SHP77 (cell line): Measurements from ENCODE around the gene RAB11FIP3.
A peak's percentile ranks its signal among the peaks of the same experiment; 100 is the strongest.

Experiments used
- DNase-seq, 2 experiments: peaks; one replicate each; lab custom pipeline; 2025; lab: John Stamatoyannopoulos, UW

The RAB11FIP3 gene

DNA sequence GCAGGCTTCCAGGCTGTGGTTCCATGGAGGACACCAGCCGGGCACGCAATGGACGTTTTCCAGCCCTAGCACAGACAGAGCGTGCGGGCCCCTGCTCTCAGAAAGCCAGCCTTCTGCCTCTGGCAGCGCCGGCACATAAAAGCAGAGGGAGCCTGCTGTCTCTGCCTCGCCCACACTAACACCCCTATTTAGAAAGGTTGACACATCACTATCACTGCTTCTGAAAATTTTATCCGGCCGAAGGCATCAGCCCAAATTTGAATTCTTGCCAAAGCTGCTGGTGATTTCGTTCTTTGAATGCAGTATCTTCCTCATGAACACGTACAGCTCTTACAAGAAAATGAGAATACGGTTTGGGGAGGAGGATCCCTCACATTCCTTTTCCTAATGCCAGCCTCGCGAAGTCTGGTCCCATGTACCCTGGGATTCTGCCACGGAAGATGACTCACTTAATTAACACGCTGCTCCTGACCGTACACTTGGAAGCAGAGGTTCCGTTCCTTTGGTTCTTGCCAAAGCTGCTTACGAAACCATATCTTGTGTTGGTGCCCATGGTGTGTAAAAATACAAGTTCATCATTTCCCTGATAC lies 1.3 kb upstream of the RAB11FIP3 start:
- no peak for DNase-seq

DNA sequence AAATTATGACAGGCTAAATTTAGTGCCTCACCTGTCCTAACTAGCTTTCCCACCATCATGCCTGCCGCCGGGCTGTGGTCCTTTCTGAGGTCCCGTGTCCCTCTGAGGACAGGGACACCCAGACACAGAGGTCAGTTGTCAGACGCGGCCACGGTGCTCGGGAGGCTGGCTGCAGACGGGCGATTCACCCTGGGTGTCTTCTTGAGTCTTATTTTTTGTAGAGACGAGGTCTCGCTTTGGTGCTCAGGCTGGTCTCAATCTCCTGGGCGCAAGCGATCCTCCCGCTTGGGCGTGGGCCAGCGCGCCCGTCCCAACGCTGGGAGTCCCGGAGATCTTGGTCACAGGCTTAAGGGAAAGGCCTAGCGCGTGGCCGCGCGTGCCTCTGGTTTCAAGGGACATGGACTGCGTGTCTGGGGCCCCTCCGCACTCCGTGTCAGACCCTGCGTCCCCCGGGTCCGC lies 797 bp upstream of the RAB11FIP3 start:
- no peak for DNase-seq

DNA sequence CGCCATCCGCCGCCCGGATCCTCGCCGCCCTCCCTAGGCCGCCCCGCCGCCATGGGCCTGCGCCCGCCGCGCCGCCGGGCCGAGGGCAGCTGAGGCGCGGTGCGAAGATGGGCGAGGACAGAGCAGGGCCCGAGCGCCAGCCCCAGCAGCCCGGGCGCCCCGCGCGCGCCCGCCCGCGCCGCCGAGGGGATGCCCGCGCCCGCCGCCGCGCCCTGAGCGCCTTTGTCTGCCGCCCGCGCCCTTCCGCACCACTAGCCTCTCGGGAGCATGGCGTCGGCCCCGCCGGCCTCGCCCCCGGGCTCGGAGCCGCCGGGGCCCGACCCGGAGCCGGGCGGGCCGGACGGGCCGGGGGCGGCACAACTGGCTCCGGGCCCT lies 278 bp downstream of the RAB11FIP3 start:
- DNase-seq: no peak

DNA sequence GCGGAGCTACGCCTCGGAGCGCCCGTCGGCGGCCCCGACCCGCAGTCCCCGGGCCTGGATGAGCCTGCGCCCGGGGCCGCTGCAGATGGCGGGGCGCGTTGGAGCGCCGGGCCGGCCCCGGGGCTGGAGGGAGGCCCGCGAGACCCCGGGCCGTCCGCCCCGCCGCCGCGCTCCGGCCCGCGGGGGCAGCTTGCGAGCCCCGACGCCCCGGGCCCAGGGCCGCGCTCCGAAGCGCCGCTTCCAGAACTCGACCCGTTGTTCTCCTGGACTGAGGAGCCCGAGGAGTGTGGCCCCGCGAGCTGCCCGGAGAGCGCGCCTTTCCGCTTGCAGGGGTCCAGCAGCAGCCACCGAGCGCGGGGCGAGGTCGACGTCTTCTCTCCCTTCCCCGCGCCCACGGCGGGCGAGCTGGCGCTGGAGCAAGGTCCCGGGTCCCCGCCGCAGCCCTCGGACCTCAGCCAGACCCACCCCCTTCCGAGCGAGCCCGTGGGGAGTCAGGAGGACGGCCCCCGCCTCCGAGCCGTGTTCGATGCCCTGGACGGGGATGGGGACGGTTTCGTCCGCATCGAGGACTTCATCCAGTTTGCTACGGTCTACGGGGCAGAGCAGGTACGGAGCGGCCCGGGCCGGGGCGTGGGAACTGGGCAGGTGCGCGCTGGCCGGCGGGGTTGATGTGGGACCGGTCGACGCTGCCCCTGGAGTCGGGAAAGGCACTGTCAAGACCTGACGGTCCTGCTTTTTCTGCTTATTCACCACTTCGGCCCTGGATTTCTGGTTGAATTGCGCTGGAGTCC lies 861 bp downstream of the RAB11FIP3 start:
- DNase-seq: no peak

DNA sequence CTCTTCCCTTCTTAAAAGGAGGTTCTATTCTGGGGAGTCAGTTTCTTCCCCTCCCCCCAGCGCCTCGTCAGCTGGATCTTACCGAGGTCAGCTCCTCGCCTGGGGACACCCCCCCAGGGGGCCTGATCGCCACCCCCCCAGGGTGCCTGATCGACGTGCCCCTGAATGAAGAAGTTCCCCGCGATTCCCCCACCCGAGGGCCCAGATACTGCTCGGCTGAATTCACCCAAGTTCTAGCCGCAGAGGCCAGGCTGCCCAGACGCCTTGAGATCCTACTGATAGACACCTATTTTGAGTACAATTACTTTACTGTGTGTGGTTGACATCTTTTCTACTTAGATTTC lies 1.4 kb downstream of the RAB11FIP3 start:
- no peak for DNase-seq

DNA sequence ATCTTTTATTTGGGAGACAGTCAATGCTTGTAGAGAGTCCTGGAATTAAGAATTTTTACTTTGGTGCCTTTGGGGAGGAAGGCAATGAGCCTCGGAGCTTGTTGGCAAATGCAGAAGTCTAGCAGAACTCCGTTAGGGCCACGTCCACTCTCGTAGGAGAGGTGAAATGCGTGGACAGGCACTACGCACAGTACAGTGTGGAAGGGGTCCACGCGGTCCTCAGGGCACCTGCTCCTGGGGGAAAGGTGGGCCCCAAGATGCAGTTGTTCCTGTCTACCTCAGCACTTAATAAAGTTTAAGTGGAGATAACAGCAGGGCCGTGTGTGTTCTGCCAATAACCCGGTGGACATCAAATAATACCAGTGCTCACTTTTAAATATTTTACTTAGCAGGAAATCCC lies 1.8 kb downstream of the RAB11FIP3 start:
- no peak for DNase-seq

DNA sequence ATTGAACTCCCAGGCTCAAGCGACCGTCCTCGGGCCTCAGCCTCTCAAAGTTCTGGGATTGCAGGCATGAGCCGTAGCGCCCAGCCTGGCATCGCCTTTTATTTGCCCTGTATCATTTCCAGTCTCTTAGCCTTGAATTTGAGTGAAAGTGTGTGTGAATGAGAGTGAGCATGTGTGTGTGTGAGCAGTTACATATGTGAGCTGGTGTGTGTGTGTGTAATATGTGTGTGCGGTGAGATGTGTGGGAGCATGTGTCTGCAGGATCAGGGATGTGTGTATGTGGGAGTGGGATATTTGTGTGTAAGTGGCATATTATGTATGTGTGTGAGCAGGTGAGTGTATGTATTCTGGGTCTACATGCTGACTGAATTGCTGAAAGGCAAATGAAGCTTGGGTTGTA lies 5.5 kb downstream of the RAB11FIP3 start:
- no peak for DNase-seq

DNA sequence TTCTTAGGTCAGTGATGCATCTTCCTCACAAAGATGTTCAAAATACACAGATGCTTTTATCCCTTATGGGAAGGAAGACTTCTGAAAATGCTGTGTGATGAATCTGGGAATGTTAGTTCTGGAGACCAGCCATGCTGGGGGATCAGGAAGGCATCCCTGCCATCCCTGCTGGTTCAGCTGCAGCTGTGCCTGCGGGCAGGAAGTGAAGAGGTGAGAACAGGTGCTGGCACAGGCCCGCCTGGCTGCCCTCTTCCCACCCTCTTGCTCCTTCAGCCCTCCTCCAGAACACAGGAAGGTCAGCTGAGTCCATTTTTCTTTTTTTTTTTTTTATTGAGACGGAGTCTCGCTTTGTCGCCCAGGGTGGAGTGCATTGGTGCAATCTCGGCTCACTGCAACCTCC lies 15.2 kb downstream of the RAB11FIP3 start:
- DNase-seq: peak in 1 of 2 experiments; percentile 59

DNA sequence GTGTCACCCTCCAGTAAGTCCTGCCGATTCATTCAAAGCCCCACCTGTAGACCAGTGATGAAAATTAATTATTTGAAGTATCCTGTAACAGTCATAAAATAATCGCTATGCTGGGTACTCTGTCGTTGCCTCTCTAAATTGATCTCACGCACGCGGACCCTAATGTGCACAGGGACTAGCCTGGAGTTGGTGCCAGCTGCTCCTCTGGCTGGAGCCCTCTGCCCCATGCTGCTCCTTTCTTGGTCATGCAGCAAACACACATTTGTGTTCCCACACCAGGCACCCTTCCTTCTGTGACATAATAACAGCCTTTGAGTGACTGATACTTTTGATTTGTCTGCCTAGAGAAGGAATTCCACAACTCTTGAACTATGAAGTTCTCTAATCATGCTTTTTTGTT lies 16.0 kb downstream of the RAB11FIP3 start:
- no peak for DNase-seq

DNA sequence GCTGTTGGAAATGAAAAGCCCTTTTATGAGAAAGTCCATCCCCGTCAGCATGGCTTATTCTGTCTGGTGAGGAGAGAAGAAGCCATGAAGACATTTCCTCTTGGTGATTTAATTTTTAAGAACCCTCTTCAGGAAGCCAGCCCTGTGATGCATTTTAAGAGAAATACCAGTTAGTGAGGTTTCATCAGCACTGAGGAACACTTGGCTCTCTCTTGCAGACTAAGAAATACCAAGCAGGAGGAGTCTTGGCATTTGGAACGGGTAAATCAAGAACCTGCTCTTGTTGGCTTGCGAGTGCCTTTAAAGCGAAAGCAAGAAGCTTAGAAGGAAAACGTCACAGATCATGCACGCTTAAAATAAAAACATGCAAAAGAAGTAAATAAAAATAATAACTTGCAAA lies 17.5 kb downstream of the RAB11FIP3 start:
- DNase-seq: no peak

DNA sequence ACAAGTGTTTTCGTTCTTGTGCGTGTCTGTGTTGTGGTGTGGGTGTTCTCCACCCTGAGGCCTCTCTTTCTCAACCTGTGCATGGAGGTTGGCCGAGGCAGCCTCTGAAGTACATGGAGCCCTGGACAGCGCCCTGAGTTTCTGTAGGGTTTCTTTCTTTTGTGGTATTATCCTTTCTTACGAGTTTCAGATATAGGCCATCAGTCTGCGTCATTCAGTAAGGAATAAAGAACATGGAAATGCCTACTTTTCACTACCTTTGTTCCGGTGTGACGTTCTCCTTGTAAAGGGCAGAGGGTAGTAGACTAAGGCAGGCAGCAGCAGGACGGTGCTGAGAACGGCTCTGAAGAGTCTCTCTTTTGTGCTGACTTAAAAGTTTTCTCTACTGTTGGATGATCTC lies 18.6 kb downstream of the RAB11FIP3 start:
- no peak for DNase-seq

DNA sequence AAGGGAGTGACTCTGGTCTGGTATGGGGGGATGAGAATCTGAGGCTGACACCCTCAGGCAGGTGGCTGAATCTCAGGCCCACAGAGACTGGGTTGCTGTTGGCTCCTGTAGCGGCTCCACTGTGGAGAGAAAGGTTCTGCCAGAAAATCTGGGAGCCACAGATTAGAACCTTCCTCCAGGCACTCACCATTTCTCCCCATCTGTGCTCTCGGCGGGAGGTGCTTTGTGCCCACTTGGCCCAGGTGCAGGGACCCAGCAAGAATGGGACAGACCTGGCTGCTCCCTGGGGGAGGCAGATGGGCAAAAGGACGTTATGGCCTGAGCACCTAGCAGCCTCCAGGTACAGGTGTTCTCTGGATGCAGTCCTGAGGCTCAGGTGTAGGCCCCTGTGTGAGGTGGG lies 20.1 kb downstream of the RAB11FIP3 start:
- no peak for DNase-seq

DNA sequence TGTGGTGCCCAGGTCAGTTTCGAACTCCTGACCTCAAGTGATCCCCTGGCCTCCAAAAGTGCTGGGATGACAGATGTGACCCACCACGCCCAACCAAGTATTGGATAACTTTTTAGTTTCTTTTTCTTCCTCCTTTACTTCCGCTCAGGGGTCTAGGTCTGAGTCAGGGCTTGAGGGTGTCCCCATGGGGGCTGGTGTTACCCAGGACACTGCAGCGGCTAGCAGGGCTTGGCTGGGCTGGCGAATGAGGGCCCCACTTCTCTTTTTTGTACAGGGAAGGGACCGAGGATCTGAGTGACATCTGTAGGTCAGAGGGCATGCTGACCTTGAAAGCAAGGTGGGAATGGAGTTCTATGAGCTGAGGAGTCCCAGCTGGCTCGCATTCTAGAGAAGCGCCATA lies 24.9 kb downstream of the RAB11FIP3 start:
- no peak for DNase-seq

DNA sequence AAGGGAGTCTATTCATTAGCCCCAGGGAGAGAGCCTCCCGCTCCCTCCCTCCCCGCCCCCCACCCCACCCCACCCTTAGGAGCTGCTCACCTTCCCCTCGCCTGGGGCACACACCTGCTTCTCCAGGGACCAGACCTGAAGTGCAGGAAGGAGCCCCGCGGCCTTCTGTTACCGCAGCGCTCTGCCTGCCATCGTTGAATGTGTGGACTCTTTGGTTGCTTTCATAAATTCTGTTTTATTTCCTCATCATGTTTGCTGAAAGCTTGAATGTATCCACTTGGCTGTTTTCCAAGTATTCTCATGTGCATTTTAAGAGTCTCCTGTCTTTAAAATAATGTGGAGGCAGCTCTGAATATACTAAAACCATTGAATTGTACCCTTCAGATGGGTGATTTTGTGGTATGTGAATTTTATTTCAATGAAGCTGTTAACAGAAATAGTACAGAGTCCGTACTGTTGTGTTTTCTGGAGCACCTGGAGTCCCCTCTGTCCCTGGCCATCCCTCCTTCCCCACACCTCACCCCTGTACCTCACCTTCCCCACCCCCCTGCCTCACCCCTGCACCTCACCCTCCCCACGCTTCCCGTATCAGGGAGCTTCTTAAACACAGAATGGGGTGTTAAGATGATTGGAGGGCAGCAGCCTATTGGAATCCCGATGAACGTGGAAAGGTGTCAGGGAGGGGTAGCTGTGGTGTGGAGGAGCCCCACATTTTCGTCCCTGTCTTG lies 25.5 kb downstream of the RAB11FIP3 start:
- peak in 1 of 2 experiments; percentile 51 for DNase-seq

DNA sequence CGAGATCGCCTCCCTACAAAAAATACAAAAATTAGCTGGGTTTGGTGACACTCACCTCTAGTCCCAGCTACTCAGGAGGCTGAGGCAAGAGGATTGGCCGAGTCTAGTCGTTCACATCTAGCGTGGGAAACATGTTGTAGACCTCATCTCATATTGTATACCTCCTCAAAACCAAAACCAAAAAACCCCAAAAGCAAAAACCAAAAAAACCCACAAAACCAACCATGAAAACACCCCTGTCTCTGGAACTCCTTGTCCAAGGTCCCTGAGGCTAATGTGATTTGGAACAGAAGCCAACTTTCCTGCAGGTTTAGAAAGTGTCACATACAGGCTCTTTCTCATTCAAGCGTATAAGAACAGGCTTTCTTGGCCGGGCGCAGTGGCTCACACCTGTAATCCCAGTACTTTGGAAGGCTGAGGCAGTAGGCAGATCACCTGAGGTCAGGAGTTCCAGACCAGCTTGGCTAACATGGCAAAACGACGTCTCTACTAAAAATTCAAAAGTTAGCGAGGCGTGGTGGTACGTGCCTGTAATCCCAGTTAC lies 29.0 kb downstream of the RAB11FIP3 start:
- DNase-seq: no peak

DNA sequence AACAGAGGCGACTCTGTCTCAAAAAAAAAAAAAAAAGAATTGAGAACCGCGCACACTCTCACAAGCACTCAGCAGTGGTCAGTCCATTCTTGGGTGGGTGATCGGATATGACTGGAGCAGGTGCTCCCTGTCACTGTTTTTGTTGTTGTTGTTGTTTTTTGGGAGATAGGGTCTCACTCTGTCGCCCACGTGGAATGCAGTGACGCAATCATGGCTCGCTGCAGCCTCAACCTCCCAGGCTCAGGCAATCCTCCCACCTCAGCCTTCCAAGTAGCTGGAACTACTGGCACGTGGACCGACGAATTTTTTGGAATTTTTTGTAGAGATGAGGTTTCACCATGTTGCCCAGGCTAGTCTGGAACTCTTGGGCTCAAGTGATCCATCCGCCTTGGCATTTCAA lies 30.0 kb downstream of the RAB11FIP3 start:
- no peak for DNase-seq

DNA sequence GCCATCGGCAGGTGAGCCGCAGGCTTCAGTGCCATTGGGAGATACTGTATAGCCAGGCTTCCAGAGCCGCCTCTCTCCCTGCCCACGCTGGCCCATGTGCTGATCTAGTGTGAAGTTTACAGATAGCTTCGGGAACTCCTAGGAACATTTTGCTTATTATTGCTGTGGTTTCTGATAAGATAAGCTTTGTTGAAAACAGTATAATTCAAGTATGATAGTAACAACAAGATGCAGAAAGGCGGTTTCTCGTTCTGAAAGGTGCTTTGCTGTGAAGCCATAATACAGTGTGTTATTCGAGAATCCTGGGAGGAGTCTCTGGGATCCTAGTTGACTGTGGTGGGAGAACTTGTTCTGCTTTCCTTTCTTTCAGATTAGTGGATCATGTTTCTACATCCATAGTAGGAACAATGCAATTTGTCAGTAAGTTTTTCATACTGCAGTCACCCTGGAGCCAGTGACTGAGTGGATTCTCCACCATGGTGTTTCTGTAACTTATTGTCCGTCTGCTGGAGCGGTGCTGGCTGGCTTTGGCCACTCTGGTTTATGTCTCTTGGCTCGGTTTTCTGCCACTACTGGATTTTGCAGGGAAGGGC lies 31.5 kb downstream of the RAB11FIP3 start:
- no peak for DNase-seq

DNA sequence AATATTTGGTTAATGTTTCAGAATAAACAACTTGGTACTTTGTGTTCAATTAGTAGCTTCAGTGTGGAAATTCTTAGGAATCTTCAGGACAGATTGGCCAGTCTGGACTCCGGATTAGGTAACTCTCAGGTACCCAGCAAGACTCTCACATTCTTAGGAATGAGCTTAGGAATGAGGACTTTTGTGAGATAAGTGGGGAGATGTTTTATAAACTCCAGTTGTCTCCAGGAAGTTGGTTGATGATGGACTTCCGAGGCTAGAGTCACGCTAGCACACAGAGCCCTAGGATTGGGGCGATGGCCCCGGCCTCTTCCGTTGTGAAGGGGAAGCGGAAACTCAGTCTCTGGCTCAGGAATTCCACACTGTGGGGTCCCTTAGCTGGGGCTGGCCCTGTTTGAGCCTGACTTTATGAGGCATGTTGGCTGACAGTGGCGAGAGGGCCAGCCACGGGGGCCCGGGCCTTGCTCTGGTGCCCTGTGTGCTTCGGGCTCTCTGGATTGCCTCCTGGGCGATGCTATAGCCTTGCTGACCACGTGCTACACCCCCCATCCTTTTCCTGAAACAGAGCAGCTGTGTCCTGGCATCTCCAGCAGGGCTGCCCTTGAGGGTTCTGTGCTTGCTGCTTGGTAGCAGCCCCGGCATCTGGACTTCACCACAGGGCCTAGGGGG lies 32.4 kb downstream of the RAB11FIP3 start:
- no peak for DNase-seq

DNA sequence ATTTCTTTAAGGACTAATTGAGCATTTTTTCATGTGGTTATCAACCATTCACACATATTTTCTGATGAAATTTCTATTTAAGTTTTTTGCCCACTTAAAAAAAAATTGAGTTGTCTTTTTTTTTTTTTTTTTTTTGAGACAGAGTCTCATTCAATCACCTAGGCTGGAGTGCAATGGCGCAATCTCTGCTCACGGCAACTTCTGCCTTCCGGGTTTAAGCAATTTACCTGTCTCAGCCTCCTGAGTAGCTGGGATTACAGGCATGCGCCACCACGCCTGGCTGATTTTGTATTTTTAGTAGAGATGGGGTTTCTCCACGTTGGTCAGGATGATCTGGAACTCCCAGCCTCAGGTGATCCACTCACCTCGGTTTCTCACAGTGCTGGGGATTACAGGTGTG lies 34.3 kb downstream of the RAB11FIP3 start:
- no peak for DNase-seq

DNA sequence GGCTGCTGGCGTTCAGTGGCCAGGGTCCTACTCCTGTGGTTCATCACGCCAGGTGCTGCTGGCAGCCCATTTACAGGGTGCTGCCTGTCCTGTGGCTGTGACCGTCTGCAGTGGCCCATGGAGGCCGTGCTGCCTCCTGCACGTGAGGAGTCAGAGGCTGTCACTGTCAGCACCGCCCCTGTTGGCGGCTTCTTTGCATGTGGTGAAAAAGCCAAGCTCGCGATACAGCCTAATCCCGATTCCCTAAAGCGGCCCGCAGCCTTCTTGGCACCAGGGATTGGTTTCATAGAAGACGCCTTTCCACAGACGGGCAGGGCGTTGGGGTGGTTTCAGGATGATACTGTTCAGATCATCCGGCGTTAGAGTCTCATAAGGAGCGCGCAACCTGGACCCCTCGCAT lies 35.3 kb downstream of the RAB11FIP3 start:
- DNase-seq: no peak

DNA sequence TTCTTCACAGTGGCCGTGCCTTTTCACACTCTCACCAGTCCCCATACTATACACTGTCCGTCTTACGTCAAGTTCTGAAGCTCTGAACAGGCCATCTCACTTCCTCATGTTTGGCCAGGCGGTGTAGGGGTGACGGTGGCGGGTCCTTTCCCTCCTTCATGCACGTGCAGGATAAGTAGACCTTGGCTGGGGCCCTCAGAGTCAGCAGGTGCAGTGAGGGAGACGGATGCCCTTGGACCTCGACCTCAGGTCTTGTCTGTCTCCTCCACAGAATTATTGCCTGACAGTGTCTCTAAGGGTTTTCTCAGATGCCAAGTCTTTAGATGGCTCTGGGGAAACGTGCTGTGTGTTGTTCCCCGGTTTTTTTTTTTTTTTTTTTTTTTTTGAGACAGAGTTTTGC lies 37.6 kb downstream of the RAB11FIP3 start:
- no peak for DNase-seq

DNA sequence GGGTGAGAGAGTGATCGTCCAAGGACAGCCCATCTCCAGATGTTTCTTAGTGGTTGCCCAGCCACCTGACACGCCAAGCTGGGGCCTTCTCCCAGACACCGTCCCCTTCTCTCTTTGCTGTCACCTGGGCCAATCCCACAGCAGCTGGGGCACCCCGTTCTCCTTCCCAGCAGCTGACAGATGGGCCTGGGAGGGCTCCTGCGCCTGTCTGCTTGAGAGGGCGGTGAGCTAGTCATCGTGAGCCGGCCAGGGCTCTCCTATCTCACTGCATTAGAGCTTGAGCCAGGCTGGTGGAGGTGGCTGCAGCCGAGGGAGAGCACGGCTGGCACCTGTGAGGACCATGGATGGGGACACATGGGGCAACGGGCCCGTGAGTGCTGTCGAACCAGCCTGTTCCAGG lies 41.2 kb downstream of the RAB11FIP3 start:
- no peak for DNase-seq
